HEK293 (cell line): ENCODE results near the gene ZNF790.

Source experiments
- HOXA7 ChIP-seq: sonication (generic); formaldehyde crosslinking; IDR thresholded peaks from 2 replicates; pipeline ENCODE4 v1.8.1; 2022; ENCODE audit warnings: missing genetic modification reagents, borderline replicate concordance
- IKZF3 ChIP-seq: fragments of 450-650 bp; IDR thresholded peaks from 2 replicates; pipeline ENCODE4 v1.5.0; 2018; ENCODE audit warnings: missing biosample characterization, mild to moderate bottlenecking, missing genetic modification characterization, moderate library complexity
- MZF1 ChIP-seq: fragments of 450-650 bp; formaldehyde crosslinking; IDR thresholded peaks from 2 replicates; pipeline ENCODE4 v1.5.1; 2017; ENCODE audit warnings: missing biosample characterization, missing genetic modification characterization, borderline replicate concordance
- ZFHX2 ChIP-seq: fragments of 450-650 bp; formaldehyde crosslinking; conservative IDR thresholded peaks from 2 replicates; pipeline ENCODE4 v1.5.1; 2016; ENCODE audit warnings: missing biosample characterization, missing genetic modification characterization
- ZFP3 ChIP-seq: fragments of 450-650 bp; formaldehyde crosslinking; IDR thresholded peaks from 2 replicates; pipeline ENCODE4 v1.5.1; 2016; ENCODE audit warnings: low read depth, missing biosample characterization, missing genetic modification characterization
- ZFP41 ChIP-seq: fragments of 450-650 bp; formaldehyde crosslinking; IDR thresholded peaks from 2 replicates; pipeline ENCODE4 v1.5.1; 2016; ENCODE audit warnings: missing biosample characterization, missing genetic modification characterization, borderline replicate concordance
- ZNF112 ChIP-seq: fragments of 450-650 bp; formaldehyde crosslinking; IDR thresholded peaks from 2 replicates; pipeline ENCODE4 v1.5.0; 2017; ENCODE audit warnings: missing biosample characterization, missing genetic modification characterization
- ZNF146 ChIP-seq: fragments of 450-650 bp; formaldehyde crosslinking; IDR thresholded peaks from 2 replicates; pipeline ENCODE4 v1.5.1; 2016; ENCODE audit warnings: missing biosample characterization, missing genetic modification characterization
- ZNF155 ChIP-seq: fragments of 450-650 bp; formaldehyde crosslinking; IDR thresholded peaks from 2 replicates; pipeline ENCODE4 v1.5.1; 2016; ENCODE audit warnings: missing biosample characterization, missing genetic modification characterization
- ZNF19 ChIP-seq: fragments of 450-650 bp; formaldehyde crosslinking; IDR thresholded peaks from 2 replicates; pipeline ENCODE4; 2016; ENCODE audit warnings: missing biosample characterization, missing genetic modification characterization, low read depth
- ZNF266 ChIP-seq: fragments of 450-650 bp; formaldehyde crosslinking; IDR thresholded peaks from 2 replicates; pipeline ENCODE4 v1.5.1; 2016; ENCODE audit warnings: missing biosample characterization, missing genetic modification characterization, low read depth
- ZNF391 ChIP-seq: fragments of 450-650 bp; formaldehyde crosslinking; IDR thresholded peaks from 2 replicates; pipeline ENCODE4 v1.5.1; 2016; ENCODE audit warnings: low read depth, missing biosample characterization, missing genetic modification characterization, borderline replicate concordance
- ZNF530 ChIP-seq: fragments of 450-650 bp; formaldehyde crosslinking; IDR thresholded peaks from 2 replicates; pipeline ENCODE4 v1.5.1; 2016; ENCODE audit warnings: low read depth, missing biosample characterization, missing genetic modification characterization
- ZNF701 ChIP-seq: fragments of 450-650 bp; formaldehyde crosslinking; IDR thresholded peaks from 2 replicates; pipeline ENCODE4 v1.5.1; 2016; ENCODE audit warnings: missing biosample characterization, missing genetic modification characterization
- ZNF791 ChIP-seq: fragments of 450-650 bp; formaldehyde crosslinking; IDR thresholded peaks from 2 replicates; pipeline ENCODE4 v1.5.1; 2016; ENCODE audit warnings: missing biosample characterization, missing genetic modification characterization
- ZSCAN23 ChIP-seq: fragments of 450-650 bp; formaldehyde crosslinking; IDR thresholded peaks from 2 replicates; pipeline ENCODE4 v1.5.1; 2016; ENCODE audit warnings: missing biosample characterization, missing genetic modification characterization
- TF ChIP-seq, protein P1 (sequence below): fragments of 450-650 bp; formaldehyde crosslinking; IDR thresholded peaks from 2 replicates; pipeline ENCODE4 v1.5.1; 2017; ENCODE audit warnings: missing biosample characterization, missing genetic modification characterization
- TF ChIP-seq, protein P2 (sequence below): fragments of 450-650 bp; formaldehyde crosslinking; IDR thresholded peaks from 2 replicates; pipeline ENCODE4 v1.5.1; 2016; ENCODE audit warnings: missing biosample characterization, missing genetic modification characterization
- TF ChIP-seq, protein P3 (sequence below): fragments of 450-650 bp; IDR thresholded peaks from 2 replicates; pipeline ENCODE4 v1.5.1; 2018; ENCODE audit warnings: missing biosample characterization, mild to moderate bottlenecking, missing genetic modification characterization
- TF ChIP-seq, protein P4 (sequence below): fragments of 450-650 bp; formaldehyde crosslinking; IDR thresholded peaks from 2 replicates; pipeline ENCODE4 v1.5.1; 2016; ENCODE audit warnings: missing biosample characterization, missing genetic modification characterization
- TF ChIP-seq, protein P5 (sequence below): fragments of 450-650 bp; formaldehyde crosslinking; IDR thresholded peaks from 2 replicates; pipeline ENCODE4 v1.5.1; 2016; ENCODE audit warnings: missing biosample characterization, missing genetic modification characterization, borderline replicate concordance

The ZNF790 gene

DNA sequence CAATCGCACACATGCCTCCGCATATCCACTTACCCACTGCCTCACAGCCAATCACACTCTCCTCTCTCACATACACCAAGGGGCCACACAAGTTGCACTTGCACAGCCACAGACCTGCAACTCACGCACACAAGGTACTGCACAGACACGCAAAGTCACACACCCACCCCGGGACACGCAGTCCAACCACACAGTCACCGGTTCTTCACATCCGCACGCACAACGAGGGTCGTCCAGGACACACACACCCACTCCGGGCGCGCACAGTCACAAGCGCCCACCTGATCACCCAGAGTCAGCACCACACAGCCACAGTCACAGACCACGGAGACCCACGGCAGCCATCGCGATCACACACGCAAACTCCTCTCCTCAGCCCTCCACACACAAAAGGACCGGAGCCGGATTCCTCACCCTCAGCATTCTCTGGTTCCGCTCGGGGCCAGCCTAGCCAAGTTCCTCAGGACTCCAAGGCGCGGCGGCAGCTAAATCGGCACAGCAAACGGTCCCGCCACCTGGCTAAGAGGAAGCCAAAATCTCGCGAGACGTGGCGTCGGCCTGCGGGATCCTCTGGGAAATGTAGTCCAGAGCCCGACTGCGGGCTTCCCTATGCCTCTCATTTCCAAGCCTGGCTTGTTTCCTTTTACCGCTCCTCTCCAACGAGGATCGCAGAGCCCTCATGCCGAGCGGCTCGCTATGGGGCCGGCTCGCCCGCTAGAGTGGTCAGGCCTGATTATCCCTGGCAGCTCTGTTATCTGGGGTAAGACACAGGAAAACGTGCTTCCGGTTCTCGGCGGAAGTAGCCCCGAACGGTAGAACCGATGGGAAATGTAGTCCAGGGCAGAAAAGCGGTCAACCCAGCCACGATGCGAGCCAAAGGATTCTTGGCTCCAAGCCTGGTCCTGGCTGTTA is 65.6 kb downstream of the ZNF790 start, which contains the start of gene ZNF850 (continued):
- TF ChIP-seq ZFP41 (no peak), ZNF146 (tag by site-specific recombination) (peak; percentile 45; the same call in 1 of the 2 replicates), ZNF530 (tag by site-specific recombination) (0 out of 2 replicates have a peak, but pooled peaks have one; percentile 8), ZNF791 (tag by site-specific recombination) (0 out of 2 replicates have a peak, but pooled peaks have one; percentile 42), IKZF3 (tag by site-specific recombination) (0 out of 2 replicates have a peak, but pooled peaks have one; percentile 53), ZNF266 (tag by site-specific recombination) (peak; percentile 69; the same call in 1 of the 2 replicates), ZNF19 (tag by site-specific recombination) (no peak), ZNF391 (tag by site-specific recombination) (peak; percentile 95), ZFHX2 (tag by site-specific recombination) (peak; percentile 90), ZNF112 (no peak), ZNF701 (tag by site-specific recombination) (peak; percentile 75; the same call in 1 of the 2 replicates), HOXA7 (no peak), ZSCAN23 (peak; percentile 90; the same call in 1 of the 2 replicates), ZFP3 (tag by site-specific recombination) (peak; percentile 5; the same call in 1 of the 2 replicates), MZF1 (tag by site-specific recombination) (no peak), ZNF155 (tag by site-specific recombination) (no peak; the same call in 1 of the 2 replicates)
- TF ChIP-seq, protein P1, sequence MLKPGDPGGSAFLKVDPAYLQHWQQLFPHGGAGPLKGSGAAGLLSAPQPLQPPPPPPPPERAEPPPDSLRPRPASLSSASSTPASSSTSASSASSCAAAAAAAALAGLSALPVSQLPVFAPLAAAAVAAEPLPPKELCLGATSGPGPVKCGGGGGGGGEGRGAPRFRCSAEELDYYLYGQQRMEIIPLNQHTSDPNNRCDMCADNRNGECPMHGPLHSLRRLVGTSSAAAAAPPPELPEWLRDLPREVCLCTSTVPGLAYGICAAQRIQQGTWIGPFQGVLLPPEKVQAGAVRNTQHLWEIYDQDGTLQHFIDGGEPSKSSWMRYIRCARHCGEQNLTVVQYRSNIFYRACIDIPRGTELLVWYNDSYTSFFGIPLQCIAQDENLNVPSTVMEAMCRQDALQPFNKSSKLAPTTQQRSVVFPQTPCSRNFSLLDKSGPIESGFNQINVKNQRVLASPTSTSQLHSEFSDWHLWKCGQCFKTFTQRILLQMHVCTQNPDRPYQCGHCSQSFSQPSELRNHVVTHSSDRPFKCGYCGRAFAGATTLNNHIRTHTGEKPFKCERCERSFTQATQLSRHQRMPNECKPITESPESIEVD (tag by site-specific recombination), result no peak
- TF ChIP-seq, protein P2, sequence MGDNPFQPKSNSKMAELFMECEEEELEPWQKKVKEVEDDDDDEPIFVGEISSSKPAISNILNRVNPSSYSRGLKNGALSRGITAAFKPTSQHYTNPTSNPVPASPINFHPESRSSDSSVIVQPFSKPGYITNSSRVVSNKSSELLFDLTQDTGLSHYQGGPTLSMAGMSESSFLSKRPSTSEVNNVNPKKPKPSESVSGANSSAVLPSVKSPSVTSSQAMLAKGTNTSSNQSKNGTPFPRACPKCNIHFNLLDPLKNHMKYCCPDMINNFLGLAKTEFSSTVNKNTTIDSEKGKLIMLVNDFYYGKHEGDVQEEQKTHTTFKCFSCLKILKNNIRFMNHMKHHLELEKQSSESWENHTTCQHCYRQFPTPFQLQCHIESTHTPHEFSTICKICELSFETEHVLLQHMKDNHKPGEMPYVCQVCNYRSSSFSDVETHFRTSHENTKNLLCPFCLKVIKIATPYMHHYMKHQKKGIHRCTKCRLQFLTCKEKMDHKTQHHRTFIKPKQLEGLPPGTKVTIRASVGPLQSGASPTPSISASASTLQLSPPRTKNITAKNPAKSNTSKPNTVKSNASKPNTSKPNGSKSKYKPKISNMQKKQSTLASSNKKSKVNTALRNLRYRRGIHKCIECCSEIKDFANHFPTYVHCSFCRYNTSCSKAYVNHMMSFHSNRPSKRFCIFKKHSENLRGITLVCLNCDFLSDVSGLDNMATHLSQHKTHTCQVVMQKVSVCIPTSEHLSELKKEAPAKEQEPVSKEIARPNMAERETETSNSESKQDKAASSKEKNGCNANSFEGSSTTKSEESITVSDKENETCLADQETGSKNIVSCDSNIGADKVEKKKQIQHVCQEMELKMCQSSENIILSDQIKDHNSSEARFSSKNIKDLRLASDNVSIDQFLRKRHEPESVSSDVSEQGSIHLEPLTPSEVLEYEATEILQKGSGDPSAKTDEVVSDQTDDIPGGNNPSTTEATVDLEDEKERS (tag by site-specific recombination), result no peak; the same call in 1 of the 2 replicates
- TF ChIP-seq, protein P3, sequence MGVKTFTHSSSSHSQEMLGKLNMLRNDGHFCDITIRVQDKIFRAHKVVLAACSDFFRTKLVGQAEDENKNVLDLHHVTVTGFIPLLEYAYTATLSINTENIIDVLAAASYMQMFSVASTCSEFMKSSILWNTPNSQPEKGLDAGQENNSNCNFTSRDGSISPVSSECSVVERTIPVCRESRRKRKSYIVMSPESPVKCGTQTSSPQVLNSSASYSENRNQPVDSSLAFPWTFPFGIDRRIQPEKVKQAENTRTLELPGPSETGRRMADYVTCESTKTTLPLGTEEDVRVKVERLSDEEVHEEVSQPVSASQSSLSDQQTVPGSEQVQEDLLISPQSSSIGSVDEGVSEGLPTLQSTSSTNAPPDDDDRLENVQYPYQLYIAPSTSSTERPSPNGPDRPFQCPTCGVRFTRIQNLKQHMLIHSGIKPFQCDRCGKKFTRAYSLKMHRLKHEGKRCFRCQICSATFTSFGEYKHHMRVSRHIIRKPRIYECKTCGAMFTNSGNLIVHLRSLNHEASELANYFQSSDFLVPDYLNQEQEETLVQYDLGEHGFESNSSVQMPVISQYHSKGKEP (tag by site-specific recombination), result no peak
- TF ChIP-seq, protein P4, sequence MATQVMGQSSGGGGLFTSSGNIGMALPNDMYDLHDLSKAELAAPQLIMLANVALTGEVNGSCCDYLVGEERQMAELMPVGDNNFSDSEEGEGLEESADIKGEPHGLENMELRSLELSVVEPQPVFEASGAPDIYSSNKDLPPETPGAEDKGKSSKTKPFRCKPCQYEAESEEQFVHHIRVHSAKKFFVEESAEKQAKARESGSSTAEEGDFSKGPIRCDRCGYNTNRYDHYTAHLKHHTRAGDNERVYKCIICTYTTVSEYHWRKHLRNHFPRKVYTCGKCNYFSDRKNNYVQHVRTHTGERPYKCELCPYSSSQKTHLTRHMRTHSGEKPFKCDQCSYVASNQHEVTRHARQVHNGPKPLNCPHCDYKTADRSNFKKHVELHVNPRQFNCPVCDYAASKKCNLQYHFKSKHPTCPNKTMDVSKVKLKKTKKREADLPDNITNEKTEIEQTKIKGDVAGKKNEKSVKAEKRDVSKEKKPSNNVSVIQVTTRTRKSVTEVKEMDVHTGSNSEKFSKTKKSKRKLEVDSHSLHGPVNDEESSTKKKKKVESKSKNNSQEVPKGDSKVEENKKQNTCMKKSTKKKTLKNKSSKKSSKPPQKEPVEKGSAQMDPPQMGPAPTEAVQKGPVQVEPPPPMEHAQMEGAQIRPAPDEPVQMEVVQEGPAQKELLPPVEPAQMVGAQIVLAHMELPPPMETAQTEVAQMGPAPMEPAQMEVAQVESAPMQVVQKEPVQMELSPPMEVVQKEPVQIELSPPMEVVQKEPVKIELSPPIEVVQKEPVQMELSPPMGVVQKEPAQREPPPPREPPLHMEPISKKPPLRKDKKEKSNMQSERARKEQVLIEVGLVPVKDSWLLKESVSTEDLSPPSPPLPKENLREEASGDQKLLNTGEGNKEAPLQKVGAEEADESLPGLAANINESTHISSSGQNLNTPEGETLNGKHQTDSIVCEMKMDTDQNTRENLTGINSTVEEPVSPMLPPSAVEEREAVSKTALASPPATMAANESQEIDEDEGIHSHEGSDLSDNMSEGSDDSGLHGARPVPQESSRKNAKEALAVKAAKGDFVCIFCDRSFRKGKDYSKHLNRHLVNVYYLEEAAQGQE, result no peak; the same call in 1 of the 2 replicates
- TF ChIP-seq, protein P5, sequence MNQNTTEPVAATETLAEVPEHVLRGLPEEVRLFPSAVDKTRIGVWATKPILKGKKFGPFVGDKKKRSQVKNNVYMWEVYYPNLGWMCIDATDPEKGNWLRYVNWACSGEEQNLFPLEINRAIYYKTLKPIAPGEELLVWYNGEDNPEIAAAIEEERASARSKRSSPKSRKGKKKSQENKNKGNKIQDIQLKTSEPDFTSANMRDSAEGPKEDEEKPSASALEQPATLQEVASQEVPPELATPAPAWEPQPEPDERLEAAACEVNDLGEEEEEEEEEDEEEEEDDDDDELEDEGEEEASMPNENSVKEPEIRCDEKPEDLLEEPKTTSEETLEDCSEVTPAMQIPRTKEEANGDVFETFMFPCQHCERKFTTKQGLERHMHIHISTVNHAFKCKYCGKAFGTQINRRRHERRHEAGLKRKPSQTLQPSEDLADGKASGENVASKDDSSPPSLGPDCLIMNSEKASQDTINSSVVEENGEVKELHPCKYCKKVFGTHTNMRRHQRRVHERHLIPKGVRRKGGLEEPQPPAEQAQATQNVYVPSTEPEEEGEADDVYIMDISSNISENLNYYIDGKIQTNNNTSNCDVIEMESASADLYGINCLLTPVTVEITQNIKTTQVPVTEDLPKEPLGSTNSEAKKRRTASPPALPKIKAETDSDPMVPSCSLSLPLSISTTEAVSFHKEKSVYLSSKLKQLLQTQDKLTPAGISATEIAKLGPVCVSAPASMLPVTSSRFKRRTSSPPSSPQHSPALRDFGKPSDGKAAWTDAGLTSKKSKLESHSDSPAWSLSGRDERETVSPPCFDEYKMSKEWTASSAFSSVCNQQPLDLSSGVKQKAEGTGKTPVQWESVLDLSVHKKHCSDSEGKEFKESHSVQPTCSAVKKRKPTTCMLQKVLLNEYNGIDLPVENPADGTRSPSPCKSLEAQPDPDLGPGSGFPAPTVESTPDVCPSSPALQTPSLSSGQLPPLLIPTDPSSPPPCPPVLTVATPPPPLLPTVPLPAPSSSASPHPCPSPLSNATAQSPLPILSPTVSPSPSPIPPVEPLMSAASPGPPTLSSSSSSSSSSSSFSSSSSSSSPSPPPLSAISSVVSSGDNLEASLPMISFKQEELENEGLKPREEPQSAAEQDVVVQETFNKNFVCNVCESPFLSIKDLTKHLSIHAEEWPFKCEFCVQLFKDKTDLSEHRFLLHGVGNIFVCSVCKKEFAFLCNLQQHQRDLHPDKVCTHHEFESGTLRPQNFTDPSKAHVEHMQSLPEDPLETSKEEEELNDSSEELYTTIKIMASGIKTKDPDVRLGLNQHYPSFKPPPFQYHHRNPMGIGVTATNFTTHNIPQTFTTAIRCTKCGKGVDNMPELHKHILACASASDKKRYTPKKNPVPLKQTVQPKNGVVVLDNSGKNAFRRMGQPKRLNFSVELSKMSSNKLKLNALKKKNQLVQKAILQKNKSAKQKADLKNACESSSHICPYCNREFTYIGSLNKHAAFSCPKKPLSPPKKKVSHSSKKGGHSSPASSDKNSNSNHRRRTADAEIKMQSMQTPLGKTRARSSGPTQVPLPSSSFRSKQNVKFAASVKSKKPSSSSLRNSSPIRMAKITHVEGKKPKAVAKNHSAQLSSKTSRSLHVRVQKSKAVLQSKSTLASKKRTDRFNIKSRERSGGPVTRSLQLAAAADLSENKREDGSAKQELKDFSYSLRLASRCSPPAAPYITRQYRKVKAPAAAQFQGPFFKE (tag by site-specific recombination), result peak; percentile 100
